AG10803 (cell line): ENCODE results near the gene EPB41L5.

ENCODE experiments used
- DNase-seq: peaks from one replicate; pipeline ENCODE4 v3.0.0; 2010; ENCODE audit warnings: low read depth
- H3K4me3 ChIP-seq: 2 replicates; pipeline ENCODE4 v1.5.1; 2011; ENCODE audit warnings: mild to moderate bottlenecking, low read length, control low read depth
- TF ChIP-seq, protein P1 (sequence below): conservative IDR thresholded peaks from 2 replicates; pipeline ENCODE4 v1.5.1; 2011; ENCODE audit warnings: mild to moderate bottlenecking, low read length, control low read depth, inconsistent platforms

The EPB41L5 gene

GRCh38 chr2:120209427-120210269 is 196.8 kb downstream of the EPB41L5 start:
- TF ChIP-seq, protein P1, sequence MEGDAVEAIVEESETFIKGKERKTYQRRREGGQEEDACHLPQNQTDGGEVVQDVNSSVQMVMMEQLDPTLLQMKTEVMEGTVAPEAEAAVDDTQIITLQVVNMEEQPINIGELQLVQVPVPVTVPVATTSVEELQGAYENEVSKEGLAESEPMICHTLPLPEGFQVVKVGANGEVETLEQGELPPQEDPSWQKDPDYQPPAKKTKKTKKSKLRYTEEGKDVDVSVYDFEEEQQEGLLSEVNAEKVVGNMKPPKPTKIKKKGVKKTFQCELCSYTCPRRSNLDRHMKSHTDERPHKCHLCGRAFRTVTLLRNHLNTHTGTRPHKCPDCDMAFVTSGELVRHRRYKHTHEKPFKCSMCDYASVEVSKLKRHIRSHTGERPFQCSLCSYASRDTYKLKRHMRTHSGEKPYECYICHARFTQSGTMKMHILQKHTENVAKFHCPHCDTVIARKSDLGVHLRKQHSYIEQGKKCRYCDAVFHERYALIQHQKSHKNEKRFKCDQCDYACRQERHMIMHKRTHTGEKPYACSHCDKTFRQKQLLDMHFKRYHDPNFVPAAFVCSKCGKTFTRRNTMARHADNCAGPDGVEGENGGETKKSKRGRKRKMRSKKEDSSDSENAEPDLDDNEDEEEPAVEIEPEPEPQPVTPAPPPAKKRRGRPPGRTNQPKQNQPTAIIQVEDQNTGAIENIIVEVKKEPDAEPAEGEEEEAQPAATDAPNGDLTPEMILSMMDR: no peak
- DNase-seq: no peak
- H3K4me3 ChIP-seq: no peak overlapping the region

GRCh38 chr2:120210270-120210693 is 197.4 kb downstream of the EPB41L5 start:
- DNase-seq: no peak
- no peak overlapping the region for H3K4me3 ChIP-seq
- TF ChIP-seq, protein P1: no peak

DNA sequence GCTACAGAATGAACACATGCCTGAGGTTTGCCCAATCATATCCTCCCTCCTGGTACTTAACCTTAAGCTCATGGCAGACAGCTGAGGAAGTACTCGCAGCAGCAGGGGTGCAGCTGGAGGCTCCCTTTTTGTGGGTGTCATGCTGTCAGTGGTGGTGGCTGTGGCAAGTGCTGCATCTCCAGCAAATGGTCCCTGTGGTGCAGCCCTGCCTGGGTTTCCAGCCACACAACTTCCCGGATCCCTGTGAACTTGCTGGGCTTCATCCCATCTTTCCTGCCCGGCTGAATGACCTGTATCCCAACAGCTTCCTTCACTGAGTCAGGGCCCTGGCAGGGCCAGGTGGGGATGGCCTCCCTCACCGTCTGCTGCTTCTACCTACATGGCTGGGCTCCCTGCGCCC is 205.3 kb downstream of the EPB41L5 start:
- TF ChIP-seq, protein P1: no peak
- H3K4me3 ChIP-seq: no peak overlapping the region
- DNase-seq: no peak

DNA sequence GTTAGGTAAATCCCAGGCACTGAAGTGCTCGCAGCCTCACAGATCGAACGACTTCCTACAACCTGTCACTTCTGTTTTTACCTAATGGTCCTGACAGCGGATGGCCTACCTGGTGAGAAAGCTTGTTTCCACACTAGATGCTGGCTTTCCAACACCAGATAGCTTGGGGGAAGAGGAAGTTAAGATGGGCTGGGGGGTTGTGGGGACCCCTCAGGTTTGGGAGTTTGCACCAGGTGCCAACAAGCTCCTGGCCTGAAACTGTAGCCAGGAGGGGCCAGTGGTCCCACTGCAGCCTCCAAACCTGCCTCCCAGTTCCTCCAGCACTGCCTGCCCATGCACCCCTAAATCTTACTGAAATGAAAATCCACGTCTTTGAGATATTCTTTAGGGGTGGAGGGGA is 206.4 kb downstream of the EPB41L5 start:
- TF ChIP-seq, protein P1: no peak
- DNase-seq: no peak
- no peak overlapping the region for H3K4me3 ChIP-seq

GRCh38 chr2:120219766-120220165 is 206.9 kb downstream of the EPB41L5 start:
- DNase-seq: no peak
- H3K4me3 ChIP-seq: no peak overlapping the region
- TF ChIP-seq, protein P1: no peak

- no peak overlapping the region for H3K4me3 ChIP-seq
- TF ChIP-seq, protein P1: no peak
- DNase-seq: no peak
These were observed 207.9 kb downstream of the EPB41L5 start for GRCh38 chr2:120220756-120221155.

DNA sequence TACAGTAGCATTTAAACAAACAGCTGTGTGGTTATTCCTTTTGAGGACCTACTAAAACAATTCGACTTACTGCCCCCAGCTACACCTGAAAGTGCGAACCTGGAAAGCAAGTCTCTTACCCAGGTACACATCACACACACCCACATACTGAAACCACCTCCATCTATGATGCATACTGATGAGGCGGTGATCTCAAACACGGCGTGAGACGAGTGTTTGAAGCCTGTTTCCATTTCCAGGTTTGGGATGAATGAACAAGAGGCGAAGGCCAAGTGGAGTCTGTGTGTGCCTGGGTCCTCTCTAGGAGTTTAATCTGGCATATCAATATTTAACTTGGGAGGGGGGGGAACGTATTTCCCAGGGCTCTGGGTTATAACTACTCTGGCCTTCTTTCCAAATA is 208.7 kb downstream of the EPB41L5 start:
- no peak for DNase-seq
- TF ChIP-seq, protein P1: no peak
- no peak overlapping the region for H3K4me3 ChIP-seq
